GM18517 (cell line): ENCODE results near the gene AXL.

ENCODE experiments used
- ATAC-seq: cut with Tn5 transposase; IDR thresholded peaks from one replicate; pipeline ENCODE4 v1.9.1; 2021; ENCODE audit warnings: mild to moderate bottlenecking, moderate library complexity; ENCODE audit not compliant: unreplicated experiment

Gene AXL

DNA sequence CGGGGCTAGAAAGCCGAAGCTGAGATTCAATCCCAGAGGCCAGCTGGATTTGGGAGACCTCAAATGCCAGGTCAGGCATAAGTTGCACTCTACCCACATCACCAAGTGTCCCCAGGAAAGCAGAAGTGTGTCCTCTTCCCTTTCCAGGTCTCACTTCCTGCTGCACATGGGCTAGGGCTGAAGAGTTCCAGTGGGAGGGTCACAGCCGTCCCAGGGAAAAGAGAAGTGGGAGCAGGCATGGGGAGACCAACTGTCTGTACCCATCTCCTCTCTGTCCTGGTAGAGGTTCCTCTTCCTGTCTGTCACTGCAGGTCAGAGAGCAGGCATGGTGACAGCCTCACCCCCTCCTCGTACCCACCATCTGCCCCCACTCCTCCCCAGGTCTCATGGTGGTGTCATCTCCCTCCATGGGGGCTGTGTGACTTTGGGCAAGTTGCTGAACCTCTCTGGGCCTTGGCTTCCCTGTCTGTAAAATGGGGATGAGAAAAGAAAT lies 14.8 kb downstream of the AXL start:
- ATAC-seq: no peak

DNA sequence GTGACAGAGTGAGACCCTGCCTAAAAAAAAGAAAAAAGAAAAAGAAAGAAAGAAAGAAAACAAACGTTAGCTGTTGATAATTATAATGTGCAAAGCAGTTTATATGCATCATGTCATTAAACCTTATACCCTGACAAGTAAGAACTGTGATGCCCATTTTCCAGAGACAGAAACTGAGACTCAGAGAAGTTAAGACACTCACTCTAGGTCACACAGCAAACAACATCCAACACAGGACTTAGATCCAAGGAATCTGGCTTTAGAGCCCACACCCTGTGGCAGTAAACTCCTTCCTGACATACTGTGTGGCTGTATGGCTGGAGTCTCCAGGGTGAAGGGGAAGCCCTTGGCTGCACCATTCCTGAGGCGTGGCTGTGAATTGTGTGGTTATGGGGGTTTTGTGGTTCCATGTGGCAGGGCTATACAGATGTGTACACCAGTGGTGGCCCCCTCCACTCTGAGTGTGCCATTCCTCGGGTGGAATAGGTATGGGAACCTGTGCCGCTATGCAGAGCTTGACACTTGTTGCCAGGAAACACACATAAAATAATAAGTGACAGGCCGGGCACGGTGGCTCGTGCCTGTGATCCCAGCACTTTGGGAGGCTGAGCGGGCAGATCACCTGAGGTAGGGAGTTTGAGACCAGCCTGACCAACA lies 15.6 kb downstream of the AXL start:
- ATAC-seq: no peak

- ATAC-seq: no peak
These were observed 16.5 kb downstream of the AXL start for GRCh38 chr19:41235480-41235879.

DNA sequence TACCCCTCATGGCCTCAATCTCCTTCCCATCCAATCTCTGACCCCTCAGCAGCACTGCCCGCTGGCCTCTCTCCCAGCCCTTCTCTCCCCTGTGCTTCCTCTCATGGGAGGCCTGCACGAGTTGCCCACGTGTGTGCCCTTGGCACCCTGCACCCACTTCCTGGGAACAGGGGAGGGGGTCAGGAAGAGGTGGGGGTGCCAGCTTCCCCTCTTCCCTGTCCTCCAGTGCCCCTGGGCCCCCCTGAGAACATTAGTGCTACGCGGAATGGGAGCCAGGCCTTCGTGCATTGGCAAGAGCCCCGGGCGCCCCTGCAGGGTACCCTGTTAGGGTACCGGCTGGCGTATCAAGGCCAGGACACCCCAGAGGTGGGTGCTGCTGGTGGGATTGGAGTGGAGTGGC lies 19.2 kb downstream of the AXL start:
- no peak for ATAC-seq

GRCh38 chr19:41239363-41239762 lies 20.3 kb downstream of the AXL start:
- no peak for ATAC-seq

DNA sequence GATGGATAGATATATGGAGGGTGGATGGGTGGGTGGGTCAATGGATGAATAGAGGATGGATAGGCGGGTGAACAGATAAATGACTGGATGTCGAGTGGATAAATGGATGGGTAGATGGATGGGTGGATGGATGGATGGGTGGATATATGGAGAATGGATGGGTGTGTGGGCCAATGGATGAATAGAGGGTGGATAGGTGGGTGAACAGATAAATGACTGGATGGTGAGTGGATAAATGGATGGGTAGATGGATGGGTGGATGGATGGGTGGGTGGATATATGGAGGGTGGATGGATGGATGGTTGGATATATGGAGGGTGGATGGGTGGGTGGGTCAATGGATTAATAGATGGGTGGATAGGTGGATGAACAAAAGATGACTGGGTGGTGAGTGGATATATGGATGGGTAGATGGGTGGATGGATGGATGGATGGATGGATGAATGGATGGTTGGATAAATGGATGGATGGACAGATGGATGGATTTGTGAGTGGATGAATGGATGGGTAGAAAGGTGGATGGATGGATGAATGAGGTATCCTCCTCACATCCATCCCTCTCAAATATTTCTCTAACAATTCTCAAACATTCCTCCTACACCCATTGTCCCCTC lies 21.0 kb downstream of the AXL start:
- no peak for ATAC-seq

DNA sequence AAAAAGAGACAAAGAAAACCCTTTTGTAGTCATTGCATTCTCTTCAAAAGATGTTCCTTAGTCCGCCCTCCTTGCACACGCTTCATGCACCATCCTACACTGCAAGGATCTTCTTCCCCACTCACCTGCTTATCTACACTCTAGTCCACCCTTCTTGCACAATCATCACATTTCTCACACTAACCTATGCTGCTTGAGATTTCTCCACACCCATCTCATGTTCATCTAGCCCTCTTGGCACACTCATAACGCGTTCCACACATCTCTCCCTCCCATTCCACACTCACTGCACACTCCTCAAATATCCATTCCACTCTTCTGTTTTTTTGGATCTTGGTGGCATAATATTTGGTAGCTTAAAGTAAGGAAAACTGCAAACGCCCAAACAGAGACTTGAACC lies 22.8 kb downstream of the AXL start:
- no peak for ATAC-seq

- no peak for ATAC-seq
These were observed 25.1 kb downstream of the AXL start for GRCh38 chr19:41244117-41244516.

DNA sequence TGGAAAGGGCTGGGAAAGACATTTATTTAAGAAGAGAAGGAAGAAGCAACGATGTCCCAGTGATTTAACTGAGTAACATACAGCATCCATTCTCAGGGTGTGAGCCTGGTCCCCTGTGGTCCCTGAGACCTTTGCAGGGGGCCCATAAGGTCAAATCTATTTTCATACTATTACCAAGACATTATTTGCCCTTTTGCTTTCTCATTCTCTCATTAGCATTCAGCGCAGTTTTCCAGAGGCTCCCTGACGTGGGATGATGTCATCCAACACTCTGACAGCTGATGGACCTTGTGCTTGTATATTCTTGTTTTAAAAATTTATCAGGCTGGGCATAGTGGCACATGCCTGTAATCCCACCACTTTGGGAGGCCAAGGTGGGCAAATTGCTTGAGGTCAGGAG lies 26.8 kb downstream of the AXL start:
- no peak for ATAC-seq

GRCh38 chr19:41248895-41249294 lies 29.9 kb downstream of the AXL start:
- ATAC-seq: no peak

GRCh38 chr19:41249707-41250423 lies 30.8 kb downstream of the AXL start:
- no peak for ATAC-seq

DNA sequence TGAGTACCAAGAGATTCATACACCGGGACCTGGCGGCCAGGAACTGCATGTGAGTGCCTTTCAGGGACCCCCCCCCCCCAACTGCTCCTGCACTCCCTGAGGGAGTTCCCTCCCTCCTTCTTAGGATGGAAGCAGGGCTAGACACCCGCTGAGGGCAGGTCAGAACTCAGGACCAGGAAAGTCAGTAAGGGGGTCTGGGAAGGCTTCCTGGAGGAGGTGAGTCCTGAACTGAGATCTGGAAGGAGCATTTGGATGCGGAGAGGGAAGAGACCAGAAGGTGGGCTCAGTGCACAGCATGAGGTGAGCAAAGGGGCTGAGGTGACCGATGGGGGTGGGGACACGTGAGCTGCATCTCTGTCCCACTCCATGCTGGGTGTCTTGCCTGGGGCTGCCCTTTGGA lies 34.6 kb downstream of the AXL start:
- ATAC-seq: no peak

GRCh38 chr19:41255171-41255570 lies 36.1 kb downstream of the AXL start:
- ATAC-seq: no peak

GRCh38 chr19:41261474-41262190 lies 42.6 kb downstream of the AXL start:
- ATAC-seq: no peak

DNA sequence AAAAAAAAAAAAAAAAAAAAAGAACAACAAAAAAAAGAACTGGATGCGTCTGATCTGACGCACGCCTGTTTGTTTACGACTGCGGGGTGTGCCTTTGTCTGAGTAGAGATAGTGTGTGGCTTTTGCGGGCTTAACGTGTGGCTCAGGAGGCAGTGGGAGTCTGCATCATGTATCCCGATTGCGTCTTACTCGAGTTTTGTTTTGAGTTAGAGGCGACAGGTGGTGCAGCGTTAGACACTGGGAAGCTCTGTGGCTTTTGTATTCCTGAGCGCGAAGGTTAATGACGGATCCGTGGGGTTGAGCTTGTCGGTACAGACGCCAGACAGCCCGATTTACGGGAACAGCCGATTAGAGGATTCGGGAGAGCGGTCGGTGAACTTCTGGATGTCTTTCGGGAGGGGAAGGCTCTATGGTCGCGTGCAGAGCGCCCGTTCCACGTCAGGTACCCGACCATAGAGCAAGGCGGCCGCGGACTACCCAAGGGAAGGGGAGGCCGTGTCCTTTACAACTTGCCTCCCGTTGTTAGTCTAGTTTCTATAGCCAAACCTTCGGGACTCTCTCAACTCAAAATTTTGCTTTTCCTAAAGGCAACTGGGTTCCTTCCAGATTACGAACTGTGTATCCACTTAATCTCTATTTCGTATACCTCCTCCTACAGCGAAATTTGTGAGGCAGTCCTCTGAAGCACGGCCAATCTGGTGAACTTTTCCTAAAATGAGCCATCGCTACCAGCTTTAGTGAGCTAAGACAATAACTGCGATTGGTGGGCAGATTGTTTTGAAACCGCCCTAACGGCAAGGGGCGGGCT lies 44.2 kb downstream of the AXL start:
- ATAC-seq: peak; percentile 8

GRCh38 chr19:41263850-41264580 lies 45.0 kb downstream of the AXL start, which contains the start of gene HNRNPUL1:
HNRNPUL1 (plus strand) TSS chr19:41264372; CDS start chr19:41264504, 132 bp downstream.
- ATAC-seq: peak; percentile 88

GRCh38 chr19:41264581-41265394 lies 45.8 kb downstream of the AXL start:
- no peak for ATAC-seq

DNA sequence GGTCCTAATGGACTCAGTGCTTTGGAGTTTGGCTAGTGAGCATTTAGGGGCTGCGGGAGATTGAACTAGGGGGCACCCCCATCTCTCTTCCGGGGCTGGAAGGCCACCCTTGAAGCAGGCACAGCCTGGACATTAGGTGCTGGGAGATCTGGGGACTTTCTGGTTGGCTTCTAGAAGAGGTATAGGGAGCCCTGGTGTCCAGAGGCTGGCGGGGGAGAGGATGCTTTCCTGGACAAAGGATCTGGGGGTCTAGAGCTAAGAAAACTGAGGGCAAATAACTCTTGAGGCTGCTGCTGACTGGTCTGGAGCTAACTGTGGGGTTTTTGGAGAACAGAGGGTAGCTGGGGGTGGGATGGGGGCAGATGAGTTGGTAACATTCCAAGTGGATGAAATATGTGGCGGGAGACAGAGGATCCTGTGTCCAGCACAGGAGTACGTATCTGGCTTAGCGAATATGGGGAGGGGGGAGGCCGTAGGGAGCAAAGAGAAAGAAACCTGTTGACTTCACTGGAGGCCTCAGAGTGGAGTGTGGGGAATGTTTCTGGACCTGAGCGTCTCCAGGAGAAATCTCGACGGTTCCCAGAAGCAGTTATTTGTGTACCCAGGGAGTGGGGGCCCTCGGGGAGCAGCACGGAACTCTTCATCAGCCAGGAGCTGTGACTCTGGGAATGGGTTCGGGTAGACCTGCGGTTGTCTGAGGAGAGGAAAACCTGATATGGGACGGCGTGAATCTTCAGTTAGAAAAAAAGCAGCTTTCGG lies 46.6 kb downstream of the AXL start:
- no peak for ATAC-seq
